K562 (cell line): ENCODE data around the gene RETREG2. TPM values are rescaled to one million over a fixed set of nuclear protein-coding genes. Genes with fewer than 3 reads are reported as not detected.

ENCODE experiments used
- ATAC-seq: fragments of 200-7000 bp; cut with Tn5 transposase; 3 replicates; pipeline ENCODE4 v1.9.1; 2020; ENCODE audit warnings: moderate library complexity
- BruUV-seq: library from RNA; stranded (reverse); fragments of 400-500 nt; replicated peaks from 2 replicates; lab custom pipeline; 2021; lab: Mats Ljungman, UMichigan
- CTCF ChIA-PET: fragments of 300-600 bp; formaldehyde crosslinking; extraction: SDS; loops from one replicate; lab custom pipeline; 2021; ENCODE audit warnings: low intra/inter-chr PET ratio; lab: Yijun Ruan, JAX
- POLR2A ChIA-PET: fragments of 300-600, 350-650 bp; sonication (Branson Sonifier 250); formaldehyde crosslinking; extraction: SDS; loops from one replicate; lab custom pipeline; 2021; ENCODE audit warnings: antibody characterized with exemption, inconsistent platforms; lab: Yijun Ruan, JAX
- DNase-seq, 4 experiments: peaks; one replicate each; pipeline versions ENCODE4 v3.0.0 to v3.0.0-alpha.2; 2011 to 2018; ENCODE audit warnings: low spot score in 3 of 4, mixed read lengths in 3 of 4; ENCODE audit errors: extremely low read depth in 1 of 4
- FAIRE-seq: peaks from 2 replicates; lab custom pipeline; 2011; peaks lifted over from hg19 to GRCh38; lab: Jason Lieb, UNC
- H2AFZ ChIP-seq: 2 replicates; pipeline ENCODE4 v1.6.0; 2011; ENCODE audit warnings: low read depth, low read length, control low read depth, inconsistent platforms
- H3K27ac ChIP-seq: fragments of 200-600 bp; 3 replicates; pipeline ENCODE4 v1.8.0; 2011; ENCODE audit warnings: low read depth, mild to moderate bottlenecking, control low read depth, inconsistent platforms, low read length, moderate library complexity, mixed read lengths; ENCODE audit errors: extremely low read depth
- H3K27me3 ChIP-seq, 2 experiments: fragments of 300-600 bp in 1 of 2; 2 replicates in 1 of 2; 3 replicates in 1 of 2; pipeline versions ENCODE4 v1.6.0 to v1.8.0; 2011; ENCODE audit warnings: inconsistent platforms in 2 of 2, low read length in 2 of 2, mild to moderate bottlenecking in 1 of 2, mixed read lengths in 1 of 2, moderate library complexity in 1 of 2; ENCODE audit not compliant: control insufficient read depth in 2 of 2, insufficient read depth in 2 of 2
- H3K36me3 ChIP-seq: fragments of 300-600 bp; 3 replicates; pipeline ENCODE4 v1.8.0; 2011; ENCODE audit warnings: mild to moderate bottlenecking, low read length, inconsistent platforms; ENCODE audit not compliant: control insufficient read depth, insufficient read depth
- H3K4me1 ChIP-seq, 2 experiments: fragments of 200-600 bp in 1 of 2; replicated peaks in 1 of 2; 2 replicates in 1 of 2; 3 replicates in 1 of 2; pipeline versions ENCODE4 v1.5.1 to v1.8.0; 2011; ENCODE audit warnings: inconsistent platforms in 2 of 2, low read length in 2 of 2, mild to moderate bottlenecking in 1 of 2, mixed read lengths in 1 of 2, moderate library complexity in 1 of 2; ENCODE audit not compliant: control insufficient read depth in 2 of 2, insufficient read depth in 2 of 2
- H3K4me2 ChIP-seq: 2 replicates; pipeline ENCODE4 v1.6.1; 2011; ENCODE audit warnings: low read length, control low read depth, inconsistent platforms, mixed read lengths; ENCODE audit not compliant: insufficient read depth
- H3K4me3 ChIP-seq: fragments of 200-600 bp; sonication (generic), shearing (Covaris generic); 2 replicates; pipeline ENCODE4 v1.5.1; 2016; ENCODE audit warnings: control low read depth, inconsistent platforms
- H3K79me2 ChIP-seq: fragments of 200-600 bp; 3 replicates; pipeline ENCODE4 v1.8.0; 2011; ENCODE audit warnings: low read length, inconsistent platforms; ENCODE audit not compliant: control insufficient read depth, insufficient read depth
- H3K9ac ChIP-seq, 2 experiments: 2 replicates each; pipeline versions ENCODE4 v1.6.0 to v1.6.1; 2011; ENCODE audit warnings: low read depth in 2 of 2, low read length in 2 of 2, control low read depth in 1 of 2, inconsistent platforms in 1 of 2, mild to moderate bottlenecking in 1 of 2, mixed read lengths in 1 of 2; ENCODE audit not compliant: insufficient read depth in 1 of 2
- H3K9me1 ChIP-seq: one replicate; pipeline ENCODE4 v1.6.0; 2011; ENCODE audit warnings: inconsistent platforms, mild to moderate bottlenecking, low read length, moderate library complexity; ENCODE audit not compliant: control insufficient read depth, insufficient read depth
- H3K9me3 ChIP-seq: replicated peaks from 2 replicates; pipeline ENCODE4 v1.5.1; 2011; ENCODE audit warnings: low read depth, low read length, inconsistent platforms; ENCODE audit not compliant: control insufficient read depth, insufficient read depth
- H4K20me1 ChIP-seq: replicated peaks from 2 replicates; pipeline ENCODE4 v1.6.1; 2011; ENCODE audit warnings: low read length, inconsistent platforms, mixed read lengths; ENCODE audit not compliant: control insufficient read depth, insufficient read depth
- CBX3 ChIP-seq, 2 experiments: IDR thresholded peaks; 1 replicate in 1 of 2; 2 replicates in 1 of 2; pipeline ENCODE4 v1.6.1; 2012; ENCODE audit warnings: inconsistent platforms in 2 of 2, low read length in 2 of 2, borderline replicate concordance in 1 of 2, control low read depth in 1 of 2
- CHD4 ChIP-seq: fragments of 200-600 bp; sonication (generic); IDR thresholded peaks from 3 replicates; pipeline ENCODE4 v1.6.1; 2012; ENCODE audit warnings: low read depth, mild to moderate bottlenecking, mixed read lengths, low read length, inconsistent platforms; ENCODE audit not compliant: insufficient read depth, insufficient replicate concordance, poor library complexity, severe bottlenecking
- PHTF2 ChIP-seq: fragments of 250-450 bp; sonication (Bioruptor Pico); IDR thresholded peaks from 2 replicates; pipeline ENCODE4 v1.5.0; 2021; ENCODE audit warnings: mild to moderate bottlenecking
- RBM15 ChIP-seq: fragments of 200-400 bp; formaldehyde crosslinking; IDR thresholded peaks from 2 replicates; pipeline ENCODE4 v1.6.1; 2018; ENCODE audit warnings: mild to moderate bottlenecking, low read length, moderate library complexity; ENCODE audit not compliant: insufficient read depth
- SFPQ ChIP-seq: fragments of 200-400 bp; formaldehyde crosslinking; IDR thresholded peaks from 2 replicates; pipeline ENCODE4 v1.6.1; 2017; ENCODE audit warnings: mild to moderate bottlenecking, low read depth, low read length, moderate library complexity
- ZNF134 ChIP-seq: fragments of 250-450 bp; sonication (Bioruptor Pico); conservative IDR thresholded peaks from 2 replicates; pipeline ENCODE4 v1.4.0; 2020
- ZNF23 ChIP-seq: fragments of 250-450 bp; sonication (Bioruptor Pico); IDR thresholded peaks from 2 replicates; pipeline ENCODE4 v1.4.0; 2020; ENCODE audit warnings: mild to moderate bottlenecking
- ZNF408 ChIP-seq: fragments of 250-450 bp; sonication (Bioruptor Pico); IDR thresholded peaks from 2 replicates; pipeline ENCODE4 v1.4.0; 2020; ENCODE audit warnings: low read depth, mild to moderate bottlenecking, moderate library complexity
- ZNF79 ChIP-seq: fragments of 250-450 bp; sonication (Bioruptor Pico); IDR thresholded peaks from 2 replicates; pipeline ENCODE4 v1.4.0; 2020; ENCODE audit warnings: low read depth, mild to moderate bottlenecking, moderate library complexity
- WGBS: fragments of 100-300 bp; shearing (Covaris generic); methylation state at CpG from one replicate; pipeline ENCODE4 v1.1.6; 2016; ENCODE audit warnings: low coverage, mixed read lengths; ENCODE audit not compliant: insufficient coverage; ENCODE audit errors: missing lambda C conversion rate; 5-methylcytosine and 5-hydroxymethylcytosine counted together
- in situ Hi-C: fragments of 300-500 bp; cut with MboI; formaldehyde crosslinking; loops from 4 replicates; pipeline ENCODE4 v1.15.0; 2018; ENCODE audit warnings: inconsistent platforms, mixed read lengths
- intact Hi-C: fragments of 100-400 bp; cut with micrococcal nuclease; formaldehyde crosslinking; loops from 2 replicates; pipeline ENCODE4 v1.14.2; 2022
- polyA plus RNA-seq, 8 experiments: library from polyadenylated mRNA; depleted of rRNA in 4 of 8; stranded (reverse) in 5 of 8; unstranded in 3 of 8; fragments of >200 nt; fragmentation: Nextera tagmentation in 2 of 8; fragmentation: Illumina TruSeq in 1 of 8; extraction: Ambion mirVana in 2 of 8; extraction: Trizol in 1 of 8; gene quantifications; 2 replicates each; pipeline versions ENCODE4 v1.2.1 to v1.2.3, GENCODE V29; 2011 to 2014; ENCODE audit warnings: inconsistent platforms in 1 of 8, missing spikeins in 1 of 8
- total RNA-seq, 7 experiments: library from RNA; depleted of rRNA in 6 of 7; stranded (reverse); fragments of >200 nt in 6 of 7; fragmentation: Illumina TruSeq in 2 of 7; extraction: Trizol in 2 of 7; gene quantifications; 2 replicates each; pipeline versions ENCODE4 v1.2.1 to v1.2.3, GENCODE V29; 2011 to 2021; ENCODE audit warnings: low replicate concordance in 1 of 7
- TF ChIP-seq, protein P1 (sequence below): fragments of 250-450 bp; sonication (Bioruptor Pico); IDR thresholded peaks from 2 replicates; pipeline ENCODE4 v1.8.0; 2021; ENCODE audit warnings: moderate library complexity, mild to moderate bottlenecking, inconsistent platforms

Gene RETREG2
- total and polyA plus RNA-seq, 9 of the 15 experiments (the other 6 are each of a cell fraction or from before 2014, with no cell fraction given), result 4.9 to 40.1 (median 19.2) TPM

- POLR2A ChIA-PET, result interaction anchor here (1.1 to 2.5 kb wide), 2 partner anchors 9 to 23 kb away, joined by 4 to 10 read pairs; no protein-coding TSS in a partner anchor
- no peak for FAIRE-seq
These were observed 5.2 kb downstream of the RETREG2 start for GRCh38 chr2:219183151-219183772.

GRCh38 chr2:219184121-219184520 is 6.0 kb downstream of the RETREG2 start:
- no peak overlapping the region for H3K4me2 ChIP-seq
- FAIRE-seq, result no peak
- H3K9me1 ChIP-seq, result no peaks in the 10 kb centered on the region
- H3K4me1 ChIP-seq, result peaks cover under 1 to 9% of the 10 kb centered on the region in 2 experiments; a peak in 3 of 5 replicates
- WGBS, result 100% methylated on average over 2 of the region's 2 CpGs
- H3K4me3 ChIP-seq, result no peak overlapping the region
- in situ Hi-C loops (no loop called here), intact Hi-C loops (no loop called here)
- H3K27me3 ChIP-seq, result no peaks in the 10 kb centered on the region
- ChIA-PET POLR2A (no interaction called here), CTCF (no interaction called here)
- no peaks in the 10 kb centered on the region for H3K9me3 ChIP-seq
- no peak overlapping the region for H3K27ac ChIP-seq
- H4K20me1 ChIP-seq, result no peaks in the 10 kb centered on the region
- ATAC-seq, result no peak
- H3K36me3 ChIP-seq, result peaks cover 62% of the 10 kb centered on the region; the same call in 2 of the 3 replicates
- H2AFZ ChIP-seq, result no peak overlapping the region
- no peak overlapping the region; a peak in 1 of 4 replicates for H3K9ac ChIP-seq
- DNase-seq, result no peak
- H3K79me2 ChIP-seq, result peaks cover 12% of the 10 kb centered on the region
- no TSS peak for BruUV-seq
- TF ChIP-seq SFPQ, result no peak
- no peak for TF ChIP-seq PHTF2 (CRISPR knock-in tag)
- TF ChIP-seq ZNF134 (CRISPR knock-in tag), result no peak
- TF ChIP-seq, protein P1, sequence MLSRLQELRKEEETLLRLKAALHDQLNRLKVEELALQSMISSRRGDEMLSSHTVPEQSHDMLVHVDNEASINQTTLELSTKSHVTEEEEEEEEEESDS, result no peak
- no peak for TF ChIP-seq ZNF23 (CRISPR knock-in tag)
- no peak for TF ChIP-seq RBM15
- no peak for TF ChIP-seq ZNF408 (CRISPR knock-in tag)
- TF ChIP-seq CBX3 (IDR thresholded peaks at IDR 0.05; ENCODE audit: borderline replicate concordance in 1 of 2, low read length in 2 of 2), result no peak
- TF ChIP-seq CHD4, result no peak

More at GRCh38 chr2:219183151-219183772, 5.2 kb downstream of the RETREG2 start:
- no peaks in the 10 kb centered on the region for H3K9me3 ChIP-seq
- no peak overlapping the region for H2AFZ ChIP-seq
- in situ Hi-C loops, result no loop called here
- H3K4me3 ChIP-seq, result no peak overlapping the region
- no peaks in the 10 kb centered on the region for H3K27me3 ChIP-seq
- CTCF ChIA-PET, result no interaction called here
- peaks cover 62% of the 10 kb centered on the region; the same call in 2 of the 3 replicates for H3K36me3 ChIP-seq
- H3K79me2 ChIP-seq, result peaks cover 21% of the 10 kb centered on the region
- 91% methylated on average over 6 of the region's 6 CpGs for WGBS
- no peak overlapping the region for H3K4me2 ChIP-seq
- no peak for TF ChIP-seq ZNF79
- ATAC-seq (no peak), DNase-seq (no peak)
- no peak overlapping the region for H3K9ac ChIP-seq
- BruUV-seq, result no TSS peak
- H4K20me1 ChIP-seq, result no peaks in the 10 kb centered on the region
- H3K9me1 ChIP-seq, result no peaks in the 10 kb centered on the region
- intact Hi-C loops, result no loop called here
- H3K4me1 ChIP-seq, result peaks cover 5 to 9% of the 10 kb centered on the region in 2 experiments; a peak in 3 of 5 replicates
- no peak overlapping the region for H3K27ac ChIP-seq
